Retinal pigment epithelial cell (primary cell): ENCODE results near the gene DLX3.

Experiments
- DNase-seq: peaks from one replicate; pipeline ENCODE4 v3.0.0-alpha.2; 2010; ENCODE audit warnings: low read depth
- H3K4me3 ChIP-seq: 2 replicates; pipeline ENCODE4 v1.5.1; 2011; ENCODE audit warnings: mild to moderate bottlenecking, low read length, control low read depth, moderate library complexity
- CTCF ChIP-seq: conservative IDR thresholded peaks from 2 replicates; pipeline ENCODE4 v1.5.1; 2011; ENCODE audit warnings: low read depth, low read length, control low read depth, inconsistent platforms

Gene DLX3

GRCh38 chr17:50036455-50037261 is 41.6 kb upstream of the DLX3 start:
- no peak for TF ChIP-seq CTCF
- no peak for DNase-seq
- H3K4me3 ChIP-seq, result no peak overlapping the region

GRCh38 chr17:50035945-50036344 is 40.9 kb upstream of the DLX3 start:
- H3K4me3 ChIP-seq, result no peak overlapping the region
- DNase-seq, result no peak
- no peak for TF ChIP-seq CTCF

- H3K4me3 ChIP-seq, result no peak overlapping the region
- TF ChIP-seq CTCF, result no peak
- no peak for DNase-seq
Measured at GRCh38 chr17:50035421-50035879, 40.4 kb upstream of the DLX3 start.

- DNase-seq, result no peak
- no peak for TF ChIP-seq CTCF
- no peak overlapping the region for H3K4me3 ChIP-seq
Measured at GRCh38 chr17:50034498-50035364, 39.7 kb upstream of the DLX3 start.

- DNase-seq, result no peak
- H3K4me3 ChIP-seq, result no peak overlapping the region
- TF ChIP-seq CTCF, result no peak
Measured at GRCh38 chr17:50033316-50033715, 38.3 kb upstream of the DLX3 start.

GRCh38 chr17:50029185-50029584 is 34.2 kb upstream of the DLX3 start:
- H3K4me3 ChIP-seq, result no peak overlapping the region
- no peak for DNase-seq
- no peak for TF ChIP-seq CTCF
